Stimulated activated CD4-positive, alpha-beta T cell treated with anti-CD3 and anti-CD28 coated beads, TNF-alpha, amount 100 ng/mL, for 24 hours (primary cell): ENCODE results near the gene PTPN22.
A peak's percentile ranks its signal among the peaks of the same experiment; 100 is the strongest.

Source experiments
- DNase-seq, 3 experiments: peaks; one replicate each; pipeline ENCODE4 v3.0.0-alpha.2; 2020; ENCODE audit warnings: low read depth in 3 of 3

The PTPN22 gene

GRCh38 chr1:113802367-113803007 is 69.0 kb downstream of the PTPN22 start:
- no peak for DNase-seq

DNA sequence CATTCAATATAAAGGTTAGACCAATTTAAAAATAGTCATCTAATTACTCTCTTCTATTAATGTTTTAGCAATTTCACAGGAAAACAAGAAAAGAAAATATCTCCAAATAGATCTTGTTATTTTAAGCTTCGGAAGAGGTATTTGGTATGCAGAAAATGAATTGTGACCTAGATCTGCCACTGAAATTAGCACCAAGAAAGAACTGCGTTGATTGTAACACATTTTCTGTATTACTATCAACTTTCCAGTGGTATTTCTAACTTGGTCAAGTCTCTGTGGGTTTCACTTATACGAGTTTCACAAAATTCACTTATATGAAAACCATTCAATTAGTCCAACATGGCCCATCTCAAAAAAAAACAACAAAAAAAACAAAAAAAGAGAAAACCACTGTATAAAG is 71.0 kb downstream of the PTPN22 start:
- DNase-seq = no peak

- DNase-seq = no peak
Observed at GRCh38 chr1:113797472-113797871, 74.0 kb downstream of the PTPN22 start.

DNA sequence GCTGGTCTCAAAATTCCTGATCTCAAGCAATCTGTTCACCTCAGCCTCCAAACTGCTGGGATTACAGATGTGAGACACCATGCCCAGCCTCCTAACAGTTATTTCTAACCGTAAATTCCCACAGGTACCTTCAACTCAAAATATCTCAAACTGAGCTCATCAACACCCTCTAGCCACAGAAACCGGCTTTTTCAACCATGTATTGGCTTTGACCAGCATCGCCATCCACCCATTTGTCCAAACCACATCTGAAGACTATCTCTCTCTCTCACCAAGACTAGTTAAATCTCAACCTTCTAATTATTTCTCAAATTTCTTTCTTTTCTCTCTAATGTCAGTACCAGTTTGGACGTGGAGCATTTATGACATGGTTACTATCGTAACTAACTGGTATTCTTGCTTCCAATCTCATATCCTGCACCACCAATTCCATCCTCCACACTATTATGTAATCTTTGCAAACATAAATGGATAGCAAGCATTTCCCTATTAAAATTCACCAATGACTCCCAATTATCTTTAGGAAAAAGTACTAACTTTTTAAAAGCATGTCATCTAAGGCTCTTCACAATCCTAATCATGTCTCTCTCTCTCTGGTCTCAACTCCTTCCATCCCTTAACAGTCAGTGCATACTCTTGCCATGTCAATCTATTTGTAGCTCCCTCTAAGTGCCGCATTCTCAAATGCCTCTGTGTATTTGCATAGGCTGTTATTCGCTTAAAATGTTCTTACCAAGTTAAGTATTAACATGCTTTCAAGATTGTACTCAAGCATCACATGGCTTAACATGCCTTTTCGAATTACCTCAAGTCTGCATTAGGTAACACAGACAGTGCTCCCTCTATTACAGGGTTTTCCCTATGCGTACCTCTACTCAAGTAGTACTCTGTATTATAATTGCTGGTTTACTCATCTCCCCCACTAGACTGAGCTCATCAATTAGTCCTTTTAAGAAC is 77.4 kb downstream of the PTPN22 start:
- no peak for DNase-seq

GRCh38 chr1:113792986-113793385 is 78.5 kb downstream of the PTPN22 start:
- no peak for DNase-seq

GRCh38 chr1:113792471-113792870 is 79.0 kb downstream of the PTPN22 start:
- DNase-seq = no peak

DNA sequence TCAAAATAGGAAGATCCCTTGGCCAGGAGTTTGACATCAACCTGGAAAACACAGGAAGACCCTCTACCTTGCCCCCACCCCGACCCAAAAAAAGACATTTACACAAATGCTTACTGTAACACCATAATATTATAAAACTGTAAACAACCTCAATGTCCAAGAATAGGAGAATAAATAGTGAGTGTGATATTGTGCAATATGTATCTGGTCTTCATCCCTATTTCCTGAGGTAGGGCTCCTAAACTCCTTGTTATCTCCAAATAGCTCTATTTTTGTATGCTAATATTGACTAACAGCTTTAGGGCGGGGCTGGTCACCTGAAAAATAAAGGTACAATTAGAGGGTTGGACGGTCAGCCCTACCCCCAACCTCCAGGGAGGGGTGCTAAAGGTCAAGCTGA is 82.7 kb downstream of the PTPN22 start:
- no peak for DNase-seq

- DNase-seq = no peak
Observed at GRCh38 chr1:113787663-113788062, 83.8 kb downstream of the PTPN22 start.

- DNase-seq = no peak
Observed at GRCh38 chr1:113786069-113786468, 85.4 kb downstream of the PTPN22 start.

DNA sequence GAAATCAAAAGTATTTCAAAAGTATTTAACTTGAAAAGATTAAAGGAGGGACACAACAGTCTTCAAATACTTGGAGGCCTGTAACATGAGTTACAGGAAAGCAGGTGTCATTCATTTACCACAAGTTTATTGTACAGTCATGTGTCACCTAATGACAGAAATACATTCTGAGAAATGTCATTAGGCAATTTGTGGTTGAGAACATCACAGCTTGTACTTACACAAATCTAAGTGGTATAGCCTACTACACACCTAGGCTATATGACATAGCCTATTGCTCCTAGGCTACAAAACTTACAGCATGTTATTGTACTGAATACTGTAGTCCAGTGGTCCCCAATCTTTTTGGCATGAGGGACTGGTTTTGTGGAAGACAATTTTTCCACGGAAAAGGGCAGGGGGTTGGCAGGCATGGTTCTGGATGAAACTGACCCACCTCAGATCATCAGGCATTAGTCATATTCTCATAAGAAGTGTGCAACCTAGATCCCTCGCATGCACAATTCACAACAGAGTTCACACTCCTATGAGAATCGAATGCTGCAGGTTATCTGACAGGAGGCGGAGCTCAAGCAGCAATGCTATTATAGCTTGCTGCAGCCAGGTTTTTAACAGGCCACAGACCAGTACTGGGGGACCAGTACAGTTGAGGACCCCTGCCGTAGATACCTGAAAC is 87.3 kb downstream of the PTPN22 start:
- peak in 1 of 3 experiments; percentile 9 for DNase-seq

DNA sequence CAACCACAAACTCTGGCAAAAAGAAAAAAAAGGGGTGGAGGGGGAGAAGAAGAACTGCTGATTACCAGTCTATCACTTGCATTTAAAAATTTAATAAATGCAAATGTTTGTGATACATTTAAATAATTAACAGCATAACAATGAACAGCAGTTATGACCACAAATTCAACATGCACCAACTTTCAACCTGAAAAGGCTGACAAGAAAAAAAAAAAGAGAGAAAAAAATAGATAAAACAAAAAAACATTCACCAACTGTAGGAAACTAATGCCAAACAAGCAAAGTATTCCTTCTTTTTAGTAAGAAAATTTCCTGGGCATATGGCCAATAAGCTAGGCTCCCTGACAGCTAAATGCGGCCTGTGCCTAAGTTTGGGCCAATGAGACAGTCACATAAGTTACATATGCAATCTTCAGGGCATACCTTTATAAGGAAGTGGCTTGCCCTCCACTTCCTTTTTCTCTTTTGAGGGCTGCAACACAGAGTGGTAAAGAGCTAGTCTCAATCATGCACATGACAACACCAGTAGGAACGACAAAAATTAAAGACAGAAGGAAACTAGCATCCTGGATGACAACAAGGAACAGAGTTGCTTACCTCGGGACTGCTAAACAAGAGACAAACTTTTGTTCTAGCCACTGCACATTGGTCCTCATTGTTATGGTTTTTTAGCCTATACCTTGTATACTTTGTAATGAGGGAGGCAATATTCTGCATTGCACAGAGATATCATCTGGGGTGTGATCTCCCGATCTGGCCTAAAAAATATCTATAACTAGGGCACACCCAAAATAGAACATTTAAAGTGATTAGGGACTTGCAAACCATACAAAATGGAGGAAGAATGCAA is 88.0 kb downstream of the PTPN22 start:
- peak in 2 of 3 experiments; percentile 11 to 22 for DNase-seq

- no peak for DNase-seq
Observed at GRCh38 chr1:113782406-113782805, 89.1 kb downstream of the PTPN22 start.

GRCh38 chr1:113780374-113781146 is 91.0 kb downstream of the PTPN22 start:
- no peak for DNase-seq

DNA sequence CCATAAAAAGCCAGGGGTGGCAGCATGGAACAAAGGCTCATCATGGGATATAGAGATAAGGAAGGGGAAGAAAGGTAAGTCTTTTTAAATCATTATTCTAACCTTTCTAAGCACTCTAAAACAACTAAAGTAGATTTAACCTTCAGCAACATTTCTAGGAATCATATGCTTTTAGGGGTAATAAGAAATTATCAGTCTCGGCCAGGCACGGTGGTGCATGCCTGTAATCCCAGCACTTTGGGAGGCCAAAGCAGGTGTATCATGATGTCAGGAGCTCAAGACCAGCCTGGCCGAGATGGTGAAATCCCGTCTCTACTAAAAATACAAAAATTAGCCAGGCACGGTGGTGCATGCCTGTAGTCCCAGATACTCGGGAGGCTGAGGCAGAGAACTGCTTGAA is 92.0 kb downstream of the PTPN22 start:
- DNase-seq = no peak

GRCh38 chr1:113777561-113777960 is 94.0 kb downstream of the PTPN22 start:
- DNase-seq = no peak

DNA sequence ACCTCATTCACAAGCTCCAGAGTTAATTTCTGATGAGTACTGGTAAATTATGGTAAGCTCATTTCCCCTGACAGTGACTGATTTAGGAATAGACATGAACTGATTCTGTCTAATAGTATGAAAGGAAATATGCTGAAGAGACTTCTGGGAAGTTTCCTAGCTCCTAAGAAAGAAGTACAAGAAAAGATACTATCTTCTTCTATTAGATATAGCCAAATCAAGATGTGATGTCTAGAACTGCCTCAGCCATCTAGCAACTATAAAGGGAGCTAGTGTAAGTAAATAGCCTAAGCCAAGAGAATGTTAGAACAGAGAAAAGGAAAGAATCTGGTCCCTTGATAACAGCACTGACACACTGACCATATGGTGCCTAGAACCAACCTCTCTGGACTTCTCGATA is 101.5 kb downstream of the PTPN22 start:
- DNase-seq = no peak

DNA sequence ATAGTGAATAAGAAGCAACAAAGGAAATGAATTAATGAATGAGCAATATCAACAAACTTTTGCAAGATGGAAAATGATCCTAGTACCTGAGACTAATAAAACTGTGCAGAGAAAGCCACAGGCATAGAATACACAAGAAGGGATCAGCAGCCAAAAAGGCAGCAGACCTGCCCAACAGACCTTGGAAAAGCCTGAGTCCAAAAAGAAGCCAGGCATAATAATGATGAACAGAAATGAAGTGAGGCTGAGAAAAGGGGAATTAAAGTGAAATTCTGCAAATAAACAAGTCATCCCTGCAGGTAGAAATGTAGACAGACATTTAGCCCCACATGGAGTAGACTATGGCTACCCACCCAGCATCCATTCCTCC is 101.9 kb downstream of the PTPN22 start:
- DNase-seq = no peak

DNA sequence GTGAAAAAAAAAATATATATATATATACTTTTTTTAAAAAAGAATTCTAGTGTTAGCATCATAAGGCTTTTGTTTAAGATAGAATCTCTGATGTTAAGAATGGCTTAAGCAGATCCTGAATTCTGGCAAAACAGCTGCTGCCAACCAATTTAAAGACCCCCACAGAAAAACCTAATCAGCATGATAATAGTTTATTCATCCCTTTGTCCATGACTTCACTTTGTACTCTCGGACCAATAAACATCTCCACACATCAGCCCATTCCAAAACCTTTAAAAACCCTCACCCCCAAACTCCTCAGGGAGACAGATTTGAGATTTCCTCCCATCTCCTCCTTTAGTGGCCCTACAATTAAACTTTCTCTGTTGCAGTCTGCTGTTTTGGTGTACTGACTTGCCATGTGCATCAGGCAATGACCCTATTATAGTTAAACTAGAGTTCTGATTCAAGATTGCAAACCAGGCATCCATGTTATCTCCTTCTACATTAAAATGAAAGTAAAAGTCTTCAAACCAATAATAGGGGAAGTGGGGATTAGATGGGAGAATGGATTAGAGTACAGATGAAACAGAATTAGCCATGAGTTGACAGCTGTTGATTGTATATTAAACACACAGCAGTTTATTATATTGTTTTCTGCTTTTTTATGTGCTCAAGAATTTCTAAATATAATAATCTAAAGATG is 102.5 kb downstream of the PTPN22 start:
- no peak for DNase-seq

GRCh38 chr1:113765306-113766230 is 105.9 kb downstream of the PTPN22 start:
- DNase-seq = no peak
